Thoracic aorta (tissue), 2 donors: ENCODE data around the gene SYNPO. TPM values are rescaled to one million over a fixed set of nuclear protein-coding genes. Genes with fewer than 3 reads are reported as not detected.

Experiments used
- ATAC-seq: fragments of 150-250 bp; one replicate; pipeline ENCODE4 v1.8.0; 2017; ENCODE audit warnings: low read depth; ENCODE audit not compliant: insufficient number of reproducible peaks, low FRiP score
- DNase-seq: peaks from one replicate; pipeline ENCODE4 v3.0.0-alpha.2; 2020; ENCODE audit warnings: low spot score
- H3K27ac ChIP-seq, 2 donors: fragments of 200-600 bp; sonication (generic); 1 replicate in 1 of 2; 2 replicates in 1 of 2; pipeline ENCODE4 v1.5.1; 2016; ENCODE audit warnings: mild to moderate bottlenecking in 2 of 2, moderate library complexity in 2 of 2
- H3K27me3 ChIP-seq: fragments of 200-600 bp; sonication (generic); replicated peaks from 2 replicates; pipeline ENCODE4 v1.6.0; 2016; ENCODE audit warnings: mild to moderate bottlenecking; ENCODE audit not compliant: insufficient read depth
- H3K36me3 ChIP-seq: fragments of 200-600 bp; sonication (generic); one replicate; pipeline ENCODE4 v1.5.1; 2016
- H3K4me1 ChIP-seq, 2 donors: fragments of 200-600 bp; sonication (generic); 1 replicate in 1 of 2; 2 replicates in 1 of 2; pipeline versions ENCODE4 v1.5.1 to v1.6.0; 2016; ENCODE audit warnings: low read depth in 2 of 2, mild to moderate bottlenecking in 1 of 2; ENCODE audit not compliant: control insufficient read depth in 1 of 2
- H3K4me3 ChIP-seq: fragments of 200-600 bp; sonication (generic); 2 replicates; pipeline ENCODE4 v1.5.1; 2016; ENCODE audit warnings: mild to moderate bottlenecking
- H3K9me3 ChIP-seq: fragments of 200-600 bp; sonication (generic); 2 replicates; pipeline ENCODE4 v1.5.1; 2016
- total RNA-seq, 2 donors: library from RNA; depleted of rRNA; stranded (reverse); fragments of >200 nt; gene quantifications; one replicate each; pipeline versions ENCODE4 v1.1.0 to v1.2.3, GENCODE V29; 2016
- TF ChIP-seq, protein P1 (sequence below): fragments of 200-600 bp; sonication (generic); IDR thresholded peaks from one replicate; pipeline ENCODE4 v1.5.1; 2019; ENCODE audit warnings: antibody characterized with exemption

SYNPO gene
- total RNA-seq, 2 donors from 2014 or later, result 191 to 226 TPM

DNA sequence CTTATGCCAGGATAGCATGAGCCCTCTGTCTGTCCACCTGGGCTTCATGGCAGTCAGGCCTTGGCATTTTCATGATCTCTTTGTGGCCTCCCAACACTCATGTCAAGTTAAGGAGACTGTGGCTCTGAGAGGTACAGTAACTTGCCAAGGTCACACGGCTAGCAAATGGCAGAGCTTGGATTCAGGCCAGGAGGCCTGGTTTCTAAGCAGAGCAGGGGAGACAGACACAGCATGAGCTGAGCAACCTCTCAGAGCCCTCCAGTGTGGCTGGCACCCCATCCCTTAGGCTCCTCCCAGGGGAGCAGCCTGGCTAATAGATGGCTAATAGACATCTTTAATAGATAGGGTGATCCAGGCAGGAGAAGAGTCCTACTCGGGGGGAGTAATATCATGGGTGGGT, 4.1 kb downstream of the SYNPO start:
- no peak for ATAC-seq
- TF ChIP-seq, protein P1, sequence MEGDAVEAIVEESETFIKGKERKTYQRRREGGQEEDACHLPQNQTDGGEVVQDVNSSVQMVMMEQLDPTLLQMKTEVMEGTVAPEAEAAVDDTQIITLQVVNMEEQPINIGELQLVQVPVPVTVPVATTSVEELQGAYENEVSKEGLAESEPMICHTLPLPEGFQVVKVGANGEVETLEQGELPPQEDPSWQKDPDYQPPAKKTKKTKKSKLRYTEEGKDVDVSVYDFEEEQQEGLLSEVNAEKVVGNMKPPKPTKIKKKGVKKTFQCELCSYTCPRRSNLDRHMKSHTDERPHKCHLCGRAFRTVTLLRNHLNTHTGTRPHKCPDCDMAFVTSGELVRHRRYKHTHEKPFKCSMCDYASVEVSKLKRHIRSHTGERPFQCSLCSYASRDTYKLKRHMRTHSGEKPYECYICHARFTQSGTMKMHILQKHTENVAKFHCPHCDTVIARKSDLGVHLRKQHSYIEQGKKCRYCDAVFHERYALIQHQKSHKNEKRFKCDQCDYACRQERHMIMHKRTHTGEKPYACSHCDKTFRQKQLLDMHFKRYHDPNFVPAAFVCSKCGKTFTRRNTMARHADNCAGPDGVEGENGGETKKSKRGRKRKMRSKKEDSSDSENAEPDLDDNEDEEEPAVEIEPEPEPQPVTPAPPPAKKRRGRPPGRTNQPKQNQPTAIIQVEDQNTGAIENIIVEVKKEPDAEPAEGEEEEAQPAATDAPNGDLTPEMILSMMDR, result no peak
- H3K4me3 ChIP-seq, result peak overlapping the region; percentile 8

DNA sequence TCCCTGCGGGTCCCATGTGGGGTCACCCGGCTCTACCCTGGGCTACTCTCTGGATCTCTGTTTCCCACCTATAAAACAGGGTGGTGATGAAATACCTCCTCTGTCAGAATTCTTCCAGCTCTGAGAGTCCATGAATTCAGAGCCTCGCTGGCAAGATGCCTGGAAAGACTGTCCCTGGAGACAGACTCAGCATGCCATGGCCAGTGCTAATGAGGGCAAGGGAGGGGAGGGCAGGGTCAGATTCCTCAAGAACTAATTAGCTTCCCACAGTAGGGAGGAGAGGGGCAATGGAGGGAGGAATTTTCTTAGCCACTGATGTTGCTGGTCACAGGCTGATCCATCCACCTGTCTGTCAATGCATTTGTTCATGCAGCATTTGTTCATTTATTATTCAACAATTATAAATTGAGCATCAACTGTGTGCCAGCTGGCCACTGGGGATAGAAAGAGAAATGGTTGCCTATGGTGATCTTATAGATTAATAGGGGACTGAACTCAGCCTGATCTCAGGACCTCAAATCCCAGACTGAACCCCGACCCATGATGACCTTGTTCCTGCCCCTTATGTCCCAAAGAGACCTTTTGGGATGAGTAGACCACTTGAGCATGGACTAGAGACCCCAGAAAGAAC, 4.7 kb downstream of the SYNPO start:
- peaks cover 22% of the 10 kb centered on the region for H3K36me3 ChIP-seq
- TF ChIP-seq, protein P1, result no peak
- DNase-seq (peak; percentile 69), ATAC-seq (peak; percentile 23)
- H3K9me3 ChIP-seq, result no peaks in the 10 kb centered on the region
- peak overlapping the region; percentile 94 to 98 for H3K27ac ChIP-seq
- H3K4me3 ChIP-seq, result peak overlapping the region; percentile 8
- H3K4me1 ChIP-seq, result peaks cover 84 to 97% of the 10 kb centered on the region in 2 donors
- H3K27me3 ChIP-seq, result no peaks in the 10 kb centered on the region

More for the DNA sequence above, 4.1 kb downstream of the SYNPO start:
- H3K27ac ChIP-seq, result peak overlapping the region; percentile 94 to 98
- H3K9me3 ChIP-seq, result no peaks in the 10 kb centered on the region
- no peak for DNase-seq
- peaks cover 17% of the 10 kb centered on the region for H3K36me3 ChIP-seq
- H3K27me3 ChIP-seq, result no peaks in the 10 kb centered on the region
- peaks cover 84 to 97% of the 10 kb centered on the region in 2 donors for H3K4me1 ChIP-seq

DNA sequence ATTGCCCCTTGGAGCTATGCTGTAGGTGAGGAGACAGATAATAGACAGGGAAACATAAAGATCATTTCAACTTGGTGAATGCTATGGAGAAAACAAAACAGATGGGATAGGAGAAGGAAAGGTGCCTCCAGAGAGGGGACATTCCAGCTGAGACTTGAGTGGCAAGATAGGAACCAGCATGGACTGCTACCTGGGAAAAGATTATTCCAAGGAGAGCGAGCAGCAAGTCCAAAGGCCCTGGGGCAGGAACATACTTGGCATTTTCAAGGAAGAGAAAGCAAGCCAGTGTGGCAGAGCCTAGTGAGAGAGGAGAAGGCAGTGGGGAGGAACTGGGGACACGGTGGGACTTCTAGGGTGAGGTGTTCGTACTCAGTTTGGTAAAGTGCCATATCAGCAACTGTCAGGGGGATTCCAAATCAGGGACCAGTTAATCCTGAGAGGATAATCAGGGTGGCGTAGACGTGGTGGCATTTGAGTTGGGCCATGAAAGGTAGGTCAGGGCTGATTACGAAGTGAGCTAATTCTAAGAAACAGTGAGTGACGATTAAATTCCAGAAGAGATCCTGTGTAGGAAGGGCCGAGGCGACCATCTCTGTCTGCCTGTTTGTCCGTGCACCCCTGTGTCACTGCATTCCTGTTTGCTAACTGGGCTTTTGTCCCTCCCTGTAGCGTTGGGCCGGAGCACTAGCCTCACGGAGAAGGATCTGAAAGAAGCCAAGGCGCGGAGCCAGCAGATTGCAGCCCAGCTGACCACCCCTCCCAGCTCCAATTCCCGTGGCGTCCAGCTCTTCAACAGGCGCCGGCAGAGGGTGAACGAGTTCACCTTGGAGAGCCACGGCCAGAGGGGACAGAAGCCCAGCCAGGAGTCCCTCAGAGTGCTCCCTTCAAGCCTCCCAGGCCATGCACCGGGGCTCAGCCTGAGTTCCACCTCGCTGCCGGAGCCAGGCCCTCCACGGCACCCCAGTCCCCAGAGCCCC, 7.1 kb downstream of the SYNPO start:
- H3K27ac ChIP-seq, result peak overlapping the region; percentile 75 to 98
- no peak for ATAC-seq
- H3K4me1 ChIP-seq, result peaks cover 83 to 99% of the 10 kb centered on the region in 2 donors
- H3K27me3 ChIP-seq, result no peaks in the 10 kb centered on the region
- peak overlapping the region; percentile 5 for H3K4me3 ChIP-seq
- DNase-seq, result peak; percentile 62
- peaks cover 39% of the 10 kb centered on the region for H3K36me3 ChIP-seq
- TF ChIP-seq, protein P1, result no peak
- no peaks in the 10 kb centered on the region for H3K9me3 ChIP-seq

DNA sequence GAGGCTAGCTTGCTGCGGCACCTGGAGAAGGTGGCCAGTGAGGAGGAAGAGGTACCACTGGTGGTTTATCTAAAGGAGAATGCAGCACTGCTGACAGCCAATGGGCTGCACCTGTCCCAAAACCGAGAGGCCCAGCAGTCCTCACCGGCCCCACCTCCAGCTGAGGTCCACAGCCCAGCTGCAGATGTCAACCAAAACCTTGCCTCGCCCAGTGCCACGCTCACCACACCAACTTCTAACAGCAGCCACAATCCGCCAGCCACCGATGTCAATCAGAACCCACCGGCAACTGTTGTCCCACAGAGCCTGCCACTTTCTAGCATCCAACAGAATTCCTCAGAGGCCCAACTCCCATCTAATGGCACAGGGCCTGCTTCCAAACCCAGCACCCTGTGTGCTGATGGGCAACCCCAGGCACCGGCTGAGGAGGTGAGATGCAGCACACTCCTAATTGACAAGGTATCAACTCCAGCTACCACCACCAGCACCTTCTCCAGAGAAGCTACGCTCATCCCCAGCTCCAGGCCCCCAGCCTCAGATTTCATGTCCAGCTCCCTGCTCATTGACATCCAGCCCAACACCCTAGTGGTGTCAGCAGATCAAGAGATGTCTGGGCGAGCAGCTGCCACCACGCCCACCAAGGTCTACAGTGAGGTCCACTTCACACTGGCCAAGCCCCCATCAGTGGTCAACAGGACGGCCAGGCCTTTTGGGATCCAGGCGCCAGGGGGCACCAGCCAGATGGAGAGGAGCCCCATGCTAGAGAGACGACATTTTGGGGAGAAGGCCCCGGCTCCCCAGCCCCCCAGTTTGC, 8.0 kb downstream of the SYNPO start:
- Histone ChIP-seq H3K4me1 (peaks cover 79 to 99% of the 10 kb centered on the region in 2 donors), H3K9me3 (no peaks in the 10 kb centered on the region), H3K27ac (peak overlapping the region; percentile 75 to 98), H3K36me3 (peaks cover 41% of the 10 kb centered on the region), H3K27me3 (no peaks in the 10 kb centered on the region), H3K4me3 (peak overlapping the region; percentile 5)
- TF ChIP-seq, protein P1, result no peak
- no peak for ATAC-seq
- no peak for DNase-seq
